Left lung (tissue), 14 donors: ENCODE data around the gene GJB3. TPM values are rescaled to one million over a fixed set of nuclear protein-coding genes. Genes with fewer than 3 reads are reported as not detected.
"Not testable (repeated sequence)": the region's sequence is repeated elsewhere in the genome, so short reads cannot be mapped to it uniquely, and the experiment has no call there.

Experiments used
- ATAC-seq: fragments of 200-7000 bp; cut with Tn5 transposase; one replicate; pipeline ENCODE4 v1.9.1; 2020; ENCODE audit warnings: moderate library complexity
- DNase-seq, 4 donors: peaks; one replicate each; pipeline ENCODE4 v3.0.0-alpha.2; 2013 to 2020
- H3K27ac ChIP-seq, 2 donors: fragments of 200-600 bp; sonication (generic) in 1 of 2; one replicate each; pipeline versions ENCODE4 v1.5.0 to v1.8.0; 2020 to 2021
- H3K27me3 ChIP-seq, 2 donors: fragments of 200-600 bp; sonication (generic) in 1 of 2; one replicate each; pipeline versions ENCODE4 v1.5.0 to v1.8.0; 2020 to 2021
- H3K36me3 ChIP-seq, 2 donors: fragments of 200-600 bp; sonication (generic) in 1 of 2; one replicate each; pipeline versions ENCODE4 v1.5.0 to v1.8.0; 2020 to 2021
- H3K4me1 ChIP-seq, 2 donors: fragments of 200-600 bp; one replicate each; pipeline ENCODE4 v1.8.0; 2021
- H3K4me3 ChIP-seq, 2 donors: fragments of 200-600 bp; sonication (generic) in 1 of 2; one replicate each; pipeline versions ENCODE4 v1.5.0 to v1.8.0; 2020 to 2021; ENCODE audit warnings: mild to moderate bottlenecking in 1 of 2
- H3K9me3 ChIP-seq, 2 donors: fragments of 200-600 bp; sonication (generic) in 1 of 2; one replicate each; pipeline versions ENCODE4 v1.5.0 to v1.8.0; 2020 to 2021
- CTCF ChIP-seq, 2 donors: fragments of 200-600 bp; sonication (generic) in 1 of 2; IDR thresholded peaks; one replicate each; pipeline versions ENCODE4 v1.5.0 to v1.8.0; 2021; ENCODE audit warnings: antibody characterized with exemption in 2 of 2
- intact Hi-C, 2 donors: fragments of 100-400 bp; cut with DNase I; formaldehyde crosslinking; loops; one replicate each; pipeline versions ENCODE4 v1.11.2 to v1.14.2; 2022
- long read RNA-seq, 12 donors: library from polyadenylated mRNA in 2 of 12; unstranded in 2 of 12; transcript quantifications; one replicate each; pipeline ENCODE4 v2.0.0 and lab custom pipeline, GENCODE V29; 2019 to 2026
- polyA plus RNA-seq, 6 donors: library from polyadenylated mRNA; unstranded; fragments of 120-200 nt; gene quantifications; one replicate each; pipeline ENCODE4 v1.2.1, GENCODE V29; 2013; ENCODE audit not compliant: insufficient read length in 6 of 6
- total RNA-seq, 2 donors: library from RNA; stranded (reverse); fragmentation: NEBNext Ultra II Directional; extraction: Animal tissue kit (Norgen Biotek cat#: 25700); gene quantifications; one replicate each; pipeline ENCODE4 v1.2.1, GENCODE V29; 2021
- donor health status: DM: no; HTN: yes; CAD: no.
- donor health status: DM: no; HTN: no; CAD: no.

Gene GJB3
- total RNA-seq (1 to 10 TPM in 1 of 2 donors, under 1 TPM in 1; 0.68 to 2.0 TPM), polyA plus RNA-seq (under 1 TPM in 2 of 6 donors, not detected in 4; 0.15 to 0.26 TPM)
- long read RNA-seq, donor 1, partial matches to known transcripts: 29 of 35 reads
- long read RNA-seq, donor 1, other reads (novel, unspliced or antisense): 6 of 35 reads
- long read RNA-seq, donor 2: 0 reads
- long read RNA-seq, donor 3: 0 reads
- long read RNA-seq, donor 4: 0 reads
- long read RNA-seq, donor 5, partial matches to known transcripts: 34 of 34 reads
- long read RNA-seq, donor 5, other reads (novel, unspliced or antisense): 0 of 34 reads
- long read RNA-seq, donor 6: 0 reads
- long read RNA-seq, donor 7: 0 reads
- long read RNA-seq, donor 8: 0 reads
- long read RNA-seq, donor 9: 0 reads
- long read RNA-seq, donor 10: 0 reads
- long read RNA-seq, donor 11: 0 reads
- long read RNA-seq, donor 12: 0 reads

GRCh38 chr1:34781071-34781843, at the start of gene GJB3:
Gene GJB3 (plus strand): TSS chr1:34781214. CDS start chr1:34784763, 3,549 bp downstream.
- ATAC-seq: peak; percentile 65
- H3K36me3 ChIP-seq: no peaks in the 10 kb centered on the region
- intact Hi-C loops: no loop called here
- TF ChIP-seq CTCF (IDR thresholded peaks at IDR 0.05): no peak
- peak within 1 kb of the TSS; percentile 16 to 26 for H3K4me3 ChIP-seq
- H3K27ac ChIP-seq: no peak within 1 kb of the TSS
- H3K4me1 ChIP-seq: peaks cover 0 to 4% of the 10 kb centered on the region in 2 donors
- H3K27me3 ChIP-seq: peaks cover 19 to 66% of the 10 kb centered on the region in 2 donors
- no peaks in the 10 kb centered on the region for H3K9me3 ChIP-seq
- DNase-seq: peak in 2 of 4 donors; percentile 29 to 79

DNA sequence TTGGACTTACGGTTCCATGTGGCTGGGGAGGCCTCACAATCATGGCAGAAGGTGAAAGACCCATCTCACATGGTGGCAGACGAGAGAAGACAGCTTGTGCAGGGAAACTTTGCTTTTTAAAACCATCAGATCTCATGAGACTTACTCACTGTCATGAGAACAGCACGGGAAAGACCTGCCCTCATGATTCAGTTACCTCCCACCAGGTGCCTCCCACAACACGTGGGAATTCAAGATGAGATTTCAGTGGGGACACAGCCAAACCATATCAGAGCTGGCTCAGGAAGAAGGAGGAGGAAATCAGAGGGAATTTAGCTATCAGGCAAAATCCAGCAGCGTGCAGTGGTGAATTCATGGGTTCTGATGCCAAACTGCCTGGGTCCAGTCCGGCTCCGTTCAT, 48.2 kb upstream of the GJB3 start:
- DNase-seq, H3K4me1 ChIP-seq, H3K9me3 ChIP-seq, H3K36me3 ChIP-seq, ATAC-seq, H3K4me3 ChIP-seq, H3K27ac ChIP-seq, intact Hi-C loops, H3K27me3 ChIP-seq: not testable (repeated sequence)

- ATAC-seq: no peak
- no peak for TF ChIP-seq CTCF (IDR thresholded peaks at IDR 0.05)
- Histone ChIP-seq H3K36me3 (no peaks in the 10 kb centered on the region), H3K4me1 (no peaks in the 10 kb centered on the region), H3K9me3 (no peaks in the 10 kb centered on the region), H3K27me3 (peaks cover 0 to under 1% of the 10 kb centered on the region in 2 donors), H3K27ac (no peak overlapping the region), H3K4me3 (no peak overlapping the region)
- no peak for DNase-seq
- intact Hi-C loops: no loop called here
Measured at GRCh38 chr1:34736692-34737091, 44.3 kb upstream of the GJB3 start.

DNA sequence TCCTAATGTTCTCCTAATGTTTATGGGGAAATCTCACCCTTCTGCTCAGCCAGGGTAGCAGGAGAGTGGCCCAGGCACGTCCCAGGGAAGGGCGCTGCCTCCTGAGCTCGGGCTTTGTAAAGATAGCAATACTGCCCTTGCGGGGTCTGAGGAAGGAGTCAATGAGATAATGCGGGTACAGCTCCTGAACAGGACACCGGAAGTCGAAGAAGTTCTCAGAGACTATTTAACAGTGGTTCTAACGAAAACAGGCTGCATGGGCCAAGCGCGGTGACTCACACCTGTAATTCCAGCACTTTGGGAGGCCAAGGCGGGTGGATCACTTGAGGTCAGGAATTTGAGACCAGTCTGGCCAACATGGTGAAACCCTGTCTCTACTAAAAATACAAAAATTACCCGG, 43.8 kb upstream of the GJB3 start:
- H3K9me3 ChIP-seq, H3K4me1 ChIP-seq, intact Hi-C loops, H3K27ac ChIP-seq, H3K4me3 ChIP-seq, ATAC-seq, H3K27me3 ChIP-seq, H3K36me3 ChIP-seq, DNase-seq: not testable (repeated sequence)

DNA sequence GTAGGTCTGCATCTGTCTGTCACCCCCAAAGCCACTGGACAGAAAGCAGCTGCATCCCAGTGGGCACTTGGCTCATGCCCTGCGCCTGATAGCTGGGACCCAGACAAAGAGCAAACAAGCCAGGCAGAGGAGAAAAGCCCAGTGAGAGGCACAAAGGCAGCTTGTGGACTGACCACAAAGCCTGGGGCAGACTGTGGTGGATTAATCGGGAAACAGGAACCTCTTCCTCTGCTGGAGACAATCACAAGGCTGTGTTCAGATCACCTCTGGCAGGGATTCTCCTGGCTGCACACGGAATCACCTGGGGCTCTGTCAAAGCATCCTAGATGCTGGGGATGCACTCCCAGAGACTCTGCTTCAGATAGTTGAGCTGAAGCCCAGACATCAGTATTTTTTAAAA, 41.4 kb upstream of the GJB3 start:
- no peak for ATAC-seq

More for the DNA sequence above, 41.4 kb upstream of the GJB3 start:
- intact Hi-C loops: loop anchor here in 1 of 2 donors (10.0 kb wide), 1 partner anchor 275 kb away; no protein-coding TSS in a partner anchor
- no peak overlapping the region for H3K27ac ChIP-seq
- no peaks in the 10 kb centered on the region for H3K9me3 ChIP-seq
- H3K36me3 ChIP-seq: no peaks in the 10 kb centered on the region
- H3K27me3 ChIP-seq: peaks cover 0 to 17% of the 10 kb centered on the region in 2 donors
- H3K4me3 ChIP-seq: no peak overlapping the region
- TF ChIP-seq CTCF (IDR thresholded peaks at IDR 0.05): no peak
- no peak for DNase-seq
- no peaks in the 10 kb centered on the region for H3K4me1 ChIP-seq
